RPMI7951 (cell line): ENCODE results near the gene PCDHGB5. TPM values are rescaled to one million over a fixed set of nuclear protein-coding genes. Genes with fewer than 3 reads are reported as not detected.
A peak's percentile ranks its signal among the peaks of the same experiment; 100 is the strongest.
"Not testable (repeated sequence)": the region's sequence is repeated elsewhere in the genome, so short reads cannot be mapped to it uniquely, and the experiment has no call there.

ENCODE experiments used
- DNase-seq: peaks from one replicate; pipeline ENCODE4 v3.0.0-alpha.2; 2012; ENCODE audit warnings: low read depth
- total RNA-seq: library from RNA; depleted of rRNA; stranded (reverse); fragments of >200 nt; shearing (Covaris generic); gene quantifications from 2 replicates; pipeline ENCODE4 v1.2.3, GENCODE V29; 2014

Gene PCDHGB5
- total RNA-seq, 1 experiment from 2014 or later: 18.6 TPM

DNA sequence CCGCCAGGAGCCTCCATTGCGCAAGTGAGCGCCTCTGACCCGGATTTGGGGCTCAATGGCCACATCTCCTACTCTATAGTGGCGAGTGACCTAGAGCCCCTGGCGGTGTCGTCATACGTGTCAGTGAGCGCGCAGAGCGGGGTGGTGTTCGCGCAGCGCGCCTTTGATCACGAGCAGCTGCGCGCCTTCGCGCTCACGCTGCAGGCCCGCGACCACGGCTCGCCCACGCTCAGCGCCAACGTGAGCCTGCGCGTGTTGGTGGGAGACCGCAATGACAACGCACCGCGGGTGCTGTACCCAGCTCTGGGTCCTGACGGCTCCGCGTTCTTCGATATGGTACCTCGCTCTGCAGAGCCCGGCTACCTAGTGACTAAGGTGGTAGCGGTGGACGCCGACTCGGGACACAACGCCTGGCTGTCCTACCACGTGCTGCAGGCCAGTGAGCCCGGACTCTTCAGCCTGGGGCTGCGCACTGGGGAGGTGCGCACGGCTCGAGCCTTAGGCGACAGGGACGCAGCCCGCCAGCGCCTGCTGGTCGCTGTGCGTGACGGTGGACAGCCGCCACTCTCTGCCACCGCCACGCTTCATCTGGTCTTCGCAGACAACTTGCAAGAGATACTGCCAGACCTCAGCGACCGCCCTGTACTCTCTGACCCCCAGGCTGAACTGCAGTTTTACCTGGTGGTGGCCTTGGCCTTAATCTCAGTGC is 12.0 kb downstream of the PCDHGB5 start:
- DNase-seq: no peak

GRCh38 chr5:141411575-141411974 is 13.8 kb downstream of the PCDHGB5 start:
- DNase-seq: no peak

DNA sequence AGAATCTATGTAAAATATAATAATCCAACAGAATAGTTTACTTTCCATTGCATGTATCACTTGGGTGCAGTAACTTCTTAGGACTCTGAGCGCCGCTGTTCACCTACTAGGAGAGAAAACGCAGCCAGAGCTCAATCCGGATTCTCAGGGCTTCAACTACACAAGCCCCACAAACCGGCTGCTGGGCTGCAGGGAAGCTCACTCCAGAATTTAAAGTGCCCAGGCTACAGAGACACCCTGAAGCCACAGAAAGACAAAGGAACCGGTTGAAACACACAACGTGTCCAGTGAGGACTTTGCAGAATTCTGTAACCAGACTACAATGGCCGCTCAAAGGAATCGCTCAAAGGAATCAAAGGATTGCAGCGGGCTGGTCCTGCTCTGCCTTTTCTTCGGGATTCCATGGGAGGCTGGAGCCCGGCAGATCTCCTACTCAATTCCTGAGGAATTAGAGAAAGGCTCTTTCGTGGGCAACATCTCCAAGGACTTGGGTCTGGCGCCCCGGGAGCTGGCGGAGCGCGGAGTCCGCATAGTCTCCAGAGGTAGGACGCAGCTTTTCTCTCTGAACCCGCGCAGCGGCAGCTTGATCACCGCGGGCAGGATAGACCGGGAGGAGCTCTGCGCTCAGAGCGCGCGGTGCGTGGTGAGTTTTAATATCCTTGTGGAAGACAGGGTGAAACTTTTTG is 15.2 kb downstream of the PCDHGB5 start, which contains the start of gene PCDHGA10:
TSS of gene PCDHGA10 (plus strand) at position 134 of the 686 bp plus-strand sequence. CDS start at position 323, 189 bp downstream.
- peak; percentile 25 for DNase-seq

DNA sequence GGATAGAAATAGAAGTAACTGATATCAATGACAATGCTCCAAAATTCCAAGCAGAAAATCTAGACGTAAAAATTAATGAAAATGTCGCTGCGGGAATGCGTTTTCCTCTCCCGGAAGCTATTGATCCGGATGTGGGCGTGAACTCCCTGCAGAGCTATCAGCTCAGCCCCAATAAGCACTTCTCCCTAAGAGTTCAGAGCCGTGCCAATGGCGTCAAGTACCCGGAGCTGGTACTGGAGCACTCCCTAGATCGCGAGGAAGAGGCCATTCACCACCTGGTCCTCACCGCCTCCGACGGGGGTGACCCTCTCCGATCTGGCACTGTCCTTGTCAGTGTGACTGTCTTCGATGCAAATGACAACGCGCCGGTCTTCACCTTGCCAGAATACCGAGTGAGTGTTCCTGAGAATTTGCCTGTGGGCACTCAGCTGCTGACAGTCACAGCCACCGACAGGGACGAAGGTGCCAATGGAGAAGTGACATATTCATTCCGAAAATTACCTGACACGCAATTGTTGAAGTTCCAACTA is 15.9 kb downstream of the PCDHGB5 start:
- DNase-seq: no peak

DNA sequence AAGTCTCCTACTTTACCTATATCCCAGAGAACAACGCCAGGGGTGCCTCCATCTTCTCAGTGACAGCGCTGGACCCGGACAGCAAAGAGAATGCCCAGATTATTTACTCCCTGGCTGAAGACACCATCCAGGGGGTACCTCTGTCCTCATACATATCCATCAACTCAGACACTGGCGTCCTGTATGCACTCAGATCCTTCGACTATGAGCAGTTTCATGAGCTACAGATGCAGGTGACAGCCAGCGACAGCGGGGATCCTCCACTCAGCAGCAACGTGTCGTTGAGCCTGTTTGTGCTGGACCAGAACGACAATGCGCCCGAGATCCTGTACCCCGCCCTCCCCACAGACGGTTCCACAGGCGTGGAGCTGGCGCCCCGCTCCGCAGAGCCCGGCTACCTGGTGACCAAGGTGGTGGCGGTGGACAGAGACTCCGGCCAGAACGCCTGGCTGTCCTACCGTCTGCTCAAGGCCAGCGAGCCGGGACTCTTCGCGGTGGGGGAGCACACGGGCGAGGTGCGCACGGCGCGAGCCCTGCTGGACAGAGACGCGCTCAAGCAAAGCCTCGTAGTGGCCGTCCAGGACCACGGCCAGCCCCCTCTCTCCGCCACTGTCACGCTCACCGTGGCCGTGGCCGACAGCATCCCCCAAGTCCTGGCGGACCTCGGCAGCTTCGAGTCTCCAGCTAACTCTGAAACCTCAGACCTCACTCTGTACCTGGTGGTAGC is 17.0 kb downstream of the PCDHGB5 start:
- DNase-seq: not testable (repeated sequence)

- DNase-seq: not testable (repeated sequence)
These were observed 17.5 kb downstream of the PCDHGB5 start for GRCh38 chr5:141415275-141415618.

GRCh38 chr5:141417494-141418172 is 19.9 kb downstream of the PCDHGB5 start, which contains the start of gene PCDHGB7:
TSS of gene PCDHGB7 (plus strand) at chr5:141417677. CDS start at chr5:141417860, 183 bp downstream.
- DNase-seq: not testable (repeated sequence)

GRCh38 chr5:141419074-141419880 is 21.5 kb downstream of the PCDHGB5 start:
- no peak for DNase-seq

DNA sequence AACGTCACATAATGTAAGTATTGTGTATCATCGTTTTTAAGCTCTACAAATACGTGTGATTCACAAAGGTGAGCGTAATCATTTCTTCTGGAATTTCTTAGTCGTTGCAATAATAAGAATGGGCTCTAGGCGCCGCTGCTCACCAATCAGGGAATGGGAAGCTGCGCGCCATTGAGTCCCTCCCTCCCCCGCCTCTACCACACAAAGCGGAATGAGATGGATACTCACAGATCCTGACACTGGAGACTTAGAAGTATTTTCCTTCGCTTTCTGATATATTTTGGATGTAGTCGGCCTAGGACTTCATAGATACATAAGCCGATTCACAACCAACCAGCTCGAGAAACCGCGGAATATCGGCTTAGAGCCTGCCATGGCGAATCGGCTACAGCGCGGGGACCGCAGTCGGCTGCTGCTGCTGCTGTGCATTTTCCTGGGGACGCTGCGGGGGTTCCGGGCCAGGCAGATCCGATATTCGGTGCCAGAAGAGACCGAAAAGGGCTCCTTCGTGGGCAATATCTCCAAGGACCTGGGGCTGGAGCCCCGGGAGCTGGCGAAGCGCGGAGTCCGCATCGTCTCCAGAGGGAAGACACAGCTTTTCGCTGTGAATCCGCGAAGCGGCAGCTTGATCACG is 23.2 kb downstream of the PCDHGB5 start, which contains the start of gene PCDHGA11:
TSS of gene PCDHGA11 (plus strand) at position 197 of the 634 bp plus-strand sequence. CDS start at position 374, 177 bp downstream.
- DNase-seq: peak; percentile 57

GRCh38 chr5:141421489-141421855 is 23.7 kb downstream of the PCDHGB5 start:
- DNase-seq: no peak

GRCh38 chr5:141422742-141423291 is 25.1 kb downstream of the PCDHGB5 start:
- no peak for DNase-seq

DNA sequence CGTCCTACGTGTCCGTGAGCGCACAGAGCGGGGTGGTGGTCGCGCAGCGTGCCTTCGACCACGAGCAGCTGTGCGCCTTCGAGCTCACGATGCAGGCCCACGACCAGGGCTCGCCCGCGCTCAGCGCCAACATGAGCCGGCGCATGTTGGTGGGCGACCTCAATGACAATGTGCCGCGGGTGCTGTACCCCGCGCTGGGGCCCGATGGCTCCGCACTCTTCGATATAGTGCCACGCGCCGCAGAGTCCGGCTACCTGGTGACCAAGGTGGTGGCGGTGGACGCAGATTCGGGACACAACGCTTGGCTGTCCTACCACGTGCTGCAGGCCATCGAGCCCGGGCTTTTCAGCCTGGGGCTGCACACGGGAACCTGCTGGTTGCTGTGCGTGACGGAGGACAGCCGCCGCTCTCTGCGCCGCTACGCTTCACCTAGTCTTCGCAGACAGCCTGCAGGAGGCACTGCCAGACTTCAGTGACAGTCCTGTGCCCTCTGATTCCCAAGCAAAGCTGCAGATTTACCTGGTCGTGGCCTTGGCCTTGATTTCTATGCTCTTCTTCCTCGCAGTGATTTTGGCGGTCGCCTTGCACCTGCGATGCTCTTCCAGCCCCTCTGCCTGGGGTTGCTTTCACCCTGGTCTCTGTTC is 30.2 kb downstream of the PCDHGB5 start:
- no peak for DNase-seq

DNA sequence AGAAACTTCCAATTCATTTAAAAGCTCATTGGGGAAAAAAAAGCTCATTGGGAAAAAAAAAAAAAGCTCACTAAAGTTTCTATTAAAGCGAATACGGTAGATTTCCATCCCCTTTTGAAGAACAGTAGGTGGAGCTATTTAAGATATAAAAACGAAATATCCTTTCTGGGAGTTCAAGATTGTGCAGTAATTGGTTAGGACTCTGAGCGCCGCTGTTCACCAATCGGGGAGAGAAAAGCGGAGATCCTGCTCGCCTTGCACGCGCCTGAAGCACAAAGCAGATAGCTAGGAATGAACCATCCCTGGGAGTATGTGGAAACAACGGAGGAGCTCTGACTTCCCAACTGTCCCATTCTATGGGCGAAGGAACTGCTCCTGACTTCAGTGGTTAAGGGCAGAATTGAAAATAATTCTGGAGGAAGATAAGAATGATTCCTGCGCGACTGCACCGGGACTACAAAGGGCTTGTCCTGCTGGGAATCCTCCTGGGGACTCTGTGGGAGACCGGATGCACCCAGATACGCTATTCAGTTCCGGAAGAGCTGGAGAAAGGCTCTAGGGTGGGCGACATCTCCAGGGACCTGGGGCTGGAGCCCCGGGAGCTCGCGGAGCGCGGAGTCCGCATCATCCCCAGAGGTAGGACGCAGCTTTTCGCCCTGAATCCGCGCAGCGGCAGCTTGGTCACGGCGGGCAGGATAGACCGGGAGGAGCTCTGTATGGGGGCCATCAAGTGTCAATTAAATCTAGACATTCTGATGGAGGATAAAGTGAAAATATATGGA is 32.8 kb downstream of the PCDHGB5 start, which contains the start of gene PCDHGA12:
TSS of gene PCDHGA12 (plus strand) at position 176 of the 782 bp plus-strand sequence. CDS start at position 429, 253 bp downstream.
- DNase-seq: peak; percentile 88

GRCh38 chr5:141431286-141431685 is 33.5 kb downstream of the PCDHGB5 start:
- DNase-seq: peak; percentile 19

- not testable (repeated sequence) for DNase-seq
These were observed 34.6 kb downstream of the PCDHGB5 start for GRCh38 chr5:141432308-141432707.

DNA sequence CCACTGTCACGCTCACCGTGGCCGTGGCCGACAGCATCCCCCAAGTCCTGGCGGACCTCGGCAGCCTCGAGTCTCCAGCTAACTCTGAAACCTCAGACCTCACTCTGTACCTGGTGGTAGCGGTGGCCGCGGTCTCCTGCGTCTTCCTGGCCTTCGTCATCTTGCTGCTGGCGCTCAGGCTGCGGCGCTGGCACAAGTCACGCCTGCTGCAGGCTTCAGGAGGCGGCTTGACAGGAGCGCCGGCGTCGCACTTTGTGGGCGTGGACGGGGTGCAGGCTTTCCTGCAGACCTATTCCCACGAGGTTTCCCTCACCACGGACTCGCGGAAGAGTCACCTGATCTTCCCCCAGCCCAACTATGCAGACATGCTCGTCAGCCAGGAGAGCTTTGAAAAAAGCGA is 35.0 kb downstream of the PCDHGB5 start:
- DNase-seq: not testable (repeated sequence)

DNA sequence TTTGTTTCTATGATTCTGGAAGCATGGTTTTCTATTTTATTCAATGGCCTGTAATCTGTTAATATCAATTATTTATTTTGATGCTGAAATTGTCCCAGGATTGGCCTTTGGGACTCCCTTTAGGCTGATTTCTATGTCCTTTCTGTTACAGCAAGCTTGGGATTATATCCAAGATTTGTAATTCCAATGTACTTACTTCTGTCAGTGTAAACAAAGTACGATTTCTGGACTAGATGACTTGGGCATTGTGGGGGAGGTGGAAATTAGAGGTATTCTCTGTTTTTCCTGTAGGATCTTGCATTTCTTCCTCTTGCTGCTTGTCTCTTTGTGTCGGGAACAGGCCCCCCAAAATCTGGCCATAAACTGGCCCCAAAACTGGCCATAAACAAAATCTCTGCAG is 36.3 kb downstream of the PCDHGB5 start:
- DNase-seq: no peak

DNA sequence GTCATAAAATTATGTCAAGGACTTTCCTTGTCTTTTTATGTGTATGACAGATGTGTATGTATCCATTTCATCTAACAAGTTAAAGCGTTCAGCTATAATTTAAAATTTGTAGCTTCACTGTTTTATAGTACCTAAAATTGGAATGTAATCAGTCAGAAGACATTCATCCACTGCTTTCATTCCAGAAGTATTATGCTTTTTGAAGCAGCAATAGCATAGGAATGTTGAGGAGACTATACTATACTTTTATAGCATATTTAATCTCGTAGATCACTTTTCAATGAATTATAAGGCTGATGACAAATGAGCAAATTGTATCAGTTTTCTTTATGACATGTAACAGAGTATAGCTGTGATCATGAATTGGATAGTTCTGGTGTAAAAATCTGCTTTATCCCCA is 39.5 kb downstream of the PCDHGB5 start:
- DNase-seq: no peak
